Uterus (tissue), 4 donors: ENCODE measurements around the gene GLI2. TPM values are rescaled to one million over a fixed set of nuclear protein-coding genes. Genes with fewer than 3 reads are reported as not detected.

Experiments
- DNase-seq, 2 donors: peaks; one replicate each; pipeline ENCODE4 v3.0.0-alpha.2; 2019 to 2020
- H3K27ac ChIP-seq, 2 donors: fragments of 200-600 bp; sonication (generic); 1 replicate in 1 of 2; 2 replicates in 1 of 2; pipeline ENCODE4 v1.5.1; 2016 to 2018
- H3K27me3 ChIP-seq, 2 donors: fragments of 200-600 bp; sonication (generic); one replicate each; pipeline ENCODE4 v1.5.1; 2018 to 2019; ENCODE audit warnings: control low read depth in 1 of 2
- H3K36me3 ChIP-seq, 2 donors: fragments of 200-600 bp; sonication (generic); one replicate each; pipeline ENCODE4 v1.5.1; 2019; ENCODE audit warnings: control low read depth in 1 of 2
- H3K4me1 ChIP-seq, 2 donors: fragments of 200-600 bp; sonication (generic); one replicate each; pipeline ENCODE4 v1.5.1; 2018 to 2019; ENCODE audit warnings: control low read depth in 1 of 2
- H3K4me3 ChIP-seq, 2 donors: fragments of 200-600 bp; sonication (generic); 1 replicate in 1 of 2; 2 replicates in 1 of 2; pipeline ENCODE4 v1.5.1; 2018 to 2019; ENCODE audit warnings: mild to moderate bottlenecking in 1 of 2
- H3K9me3 ChIP-seq, 2 donors: fragments of 200-600 bp; sonication (generic); one replicate each; pipeline ENCODE4 v1.5.1; 2019; ENCODE audit warnings: control low read depth in 1 of 2
- POLR2A ChIP-seq, 2 donors: fragments of 450-650 bp; IDR thresholded peaks; one replicate each; pipeline ENCODE4 v1.6.1; 2016; ENCODE audit warnings: antibody characterized with exemption in 2 of 2, mild to moderate bottlenecking in 1 of 2, moderate library complexity in 1 of 2
- intact Hi-C: fragments of 100-400 bp; cut with DNase I; formaldehyde crosslinking; loops from one replicate; pipeline ENCODE4 v1.15.1; 2023; ENCODE audit warnings: low total_unique reads
- total RNA-seq, 4 donors: library from RNA; depleted of rRNA in 3 of 4; stranded (reverse); fragments of >200 nt in 3 of 4; gene quantifications; one replicate each; pipeline versions ENCODE4 v1.1.0 to v1.2.4, GENCODE V29; 2014 to 2023
- TF ChIP-seq, protein P1 (sequence below), 4 experiments: fragments of 200-600 bp in 2 of 4; fragments of 450-650 bp in 2 of 4; sonication (generic) in 2 of 4; IDR thresholded peaks; one replicate each; pipeline ENCODE4 v1.5.1; 2016 to 2019; ENCODE audit warnings: antibody characterized with exemption in 4 of 4, mild to moderate bottlenecking in 2 of 4, moderate library complexity in 1 of 4
- donor health status: DM: yes; HTN: yes; CAD: no.

The GLI2 gene
- total RNA-seq, 4 donors from 2014 or later: 2.9 to 23.6 (median 12.9) TPM

DNA sequence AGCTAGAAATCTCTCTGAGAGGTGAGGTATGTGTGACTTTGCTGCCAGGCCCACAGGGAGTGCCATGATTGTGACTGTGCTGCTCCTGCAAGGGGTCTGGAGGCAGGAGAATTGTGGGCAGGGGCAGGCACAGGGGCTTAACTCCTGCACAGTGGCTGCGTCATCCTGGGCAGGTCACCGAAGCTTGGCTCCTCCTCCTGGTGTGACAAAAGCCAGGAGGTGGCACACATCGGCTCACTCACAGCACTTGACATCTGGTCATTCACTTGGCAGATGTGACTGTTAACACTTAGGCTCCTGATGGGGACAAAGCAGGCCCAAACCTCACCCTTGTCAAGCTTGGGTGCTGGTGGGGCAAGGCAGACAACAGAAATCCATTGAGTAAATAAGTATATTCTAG, 36.4 kb upstream of the GLI2 start:
- H3K4me3 ChIP-seq: no peak overlapping the region
- no peaks in the 10 kb centered on the region for H3K27me3 ChIP-seq
- H3K4me1 ChIP-seq: no peaks in the 10 kb centered on the region
- H3K36me3 ChIP-seq: no peaks in the 10 kb centered on the region
- no peaks in the 10 kb centered on the region for H3K9me3 ChIP-seq
- DNase-seq: no peak
- H3K27ac ChIP-seq: no peak overlapping the region
- intact Hi-C loops: loop anchor here (5.0 kb wide), 1 partner anchor 373 kb away; no protein-coding TSS in a partner anchor
- no peak for TF ChIP-seq POLR2A (IDR thresholded peaks at IDR 0.05)
- TF ChIP-seq, protein P1, sequence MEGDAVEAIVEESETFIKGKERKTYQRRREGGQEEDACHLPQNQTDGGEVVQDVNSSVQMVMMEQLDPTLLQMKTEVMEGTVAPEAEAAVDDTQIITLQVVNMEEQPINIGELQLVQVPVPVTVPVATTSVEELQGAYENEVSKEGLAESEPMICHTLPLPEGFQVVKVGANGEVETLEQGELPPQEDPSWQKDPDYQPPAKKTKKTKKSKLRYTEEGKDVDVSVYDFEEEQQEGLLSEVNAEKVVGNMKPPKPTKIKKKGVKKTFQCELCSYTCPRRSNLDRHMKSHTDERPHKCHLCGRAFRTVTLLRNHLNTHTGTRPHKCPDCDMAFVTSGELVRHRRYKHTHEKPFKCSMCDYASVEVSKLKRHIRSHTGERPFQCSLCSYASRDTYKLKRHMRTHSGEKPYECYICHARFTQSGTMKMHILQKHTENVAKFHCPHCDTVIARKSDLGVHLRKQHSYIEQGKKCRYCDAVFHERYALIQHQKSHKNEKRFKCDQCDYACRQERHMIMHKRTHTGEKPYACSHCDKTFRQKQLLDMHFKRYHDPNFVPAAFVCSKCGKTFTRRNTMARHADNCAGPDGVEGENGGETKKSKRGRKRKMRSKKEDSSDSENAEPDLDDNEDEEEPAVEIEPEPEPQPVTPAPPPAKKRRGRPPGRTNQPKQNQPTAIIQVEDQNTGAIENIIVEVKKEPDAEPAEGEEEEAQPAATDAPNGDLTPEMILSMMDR (IDR thresholded peaks at IDR 0.05): no peak

DNA sequence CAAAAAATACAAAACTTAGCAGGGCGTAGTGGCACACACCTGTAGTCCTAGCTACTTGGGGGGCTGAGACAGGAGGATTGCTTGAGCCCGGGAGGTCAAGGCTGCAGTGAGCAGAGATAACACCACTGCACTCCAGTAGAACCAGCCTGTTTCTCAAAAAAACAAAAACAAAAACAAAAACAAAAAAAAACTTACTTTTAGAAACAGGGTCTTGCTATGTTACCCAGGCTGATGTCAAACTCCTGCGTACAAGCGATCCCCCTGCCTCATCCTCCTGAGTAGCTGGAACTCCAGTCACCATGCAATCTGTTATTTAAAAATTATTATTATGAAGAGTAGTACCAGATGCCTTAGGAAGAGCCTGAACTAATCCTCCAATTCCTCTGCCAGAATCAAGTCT, 35.0 kb upstream of the GLI2 start:
- no peak overlapping the region for H3K4me3 ChIP-seq
- H3K9me3 ChIP-seq: no peaks in the 10 kb centered on the region
- DNase-seq: no peak
- no peak overlapping the region for H3K27ac ChIP-seq
- no peaks in the 10 kb centered on the region for H3K36me3 ChIP-seq
- TF ChIP-seq POLR2A (IDR thresholded peaks at IDR 0.05): no peak
- TF ChIP-seq, protein P1 (IDR thresholded peaks at IDR 0.05): no peak
- H3K4me1 ChIP-seq: no peaks in the 10 kb centered on the region
- H3K27me3 ChIP-seq: no peaks in the 10 kb centered on the region
- intact Hi-C loops: no loop called here

DNA sequence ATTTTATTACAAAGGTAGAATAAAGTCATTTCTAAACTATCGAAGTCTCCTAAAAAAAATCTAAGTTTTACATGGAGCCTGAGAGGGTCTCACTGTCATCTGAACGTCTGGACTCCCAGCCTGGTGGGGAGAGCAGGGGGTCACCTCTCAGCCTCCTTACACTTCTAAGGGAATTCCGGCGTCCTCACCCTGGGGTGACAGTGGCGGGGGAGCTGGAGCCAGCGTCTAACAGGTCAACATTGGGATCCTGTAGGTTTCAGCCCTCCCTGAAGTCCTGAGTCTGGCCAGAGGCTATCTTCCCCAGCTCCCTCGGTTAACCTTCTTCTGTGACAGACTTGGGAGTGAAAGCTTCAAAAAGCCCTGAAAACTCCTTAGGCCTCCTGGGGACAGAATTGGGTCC, 34.6 kb upstream of the GLI2 start:
- Histone ChIP-seq H3K4me1 (no peaks in the 10 kb centered on the region), H3K27me3 (no peaks in the 10 kb centered on the region), H3K27ac (no peak overlapping the region), H3K9me3 (no peaks in the 10 kb centered on the region), H3K36me3 (no peaks in the 10 kb centered on the region), H3K4me3 (no peak overlapping the region)
- TF ChIP-seq, protein P1 (IDR thresholded peaks at IDR 0.05): no peak
- TF ChIP-seq POLR2A (IDR thresholded peaks at IDR 0.05): no peak
- no peak for DNase-seq
- intact Hi-C loops: no loop called here

DNA sequence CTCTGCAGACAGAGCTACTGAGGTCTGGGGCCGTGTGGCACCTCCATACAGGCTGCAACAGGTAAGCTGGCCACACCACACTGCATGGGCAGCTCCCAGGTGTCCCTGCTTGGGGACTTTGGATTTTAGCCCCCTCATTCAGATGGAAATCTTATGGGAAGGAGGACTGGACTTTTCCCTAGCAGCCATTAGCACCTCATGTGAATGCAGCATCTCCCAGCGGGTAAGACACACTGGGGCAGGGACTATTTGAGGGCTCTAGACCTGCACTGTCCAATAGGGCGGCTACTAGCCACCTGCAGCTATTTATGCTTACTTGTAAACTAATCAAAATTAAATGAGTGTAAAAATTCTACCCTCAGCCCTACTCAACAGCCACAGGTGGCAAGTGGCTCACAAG, 34.2 kb upstream of the GLI2 start:
- H3K27me3 ChIP-seq: no peaks in the 10 kb centered on the region
- intact Hi-C loops: no loop called here
- no peak overlapping the region for H3K27ac ChIP-seq
- no peak for TF ChIP-seq POLR2A (IDR thresholded peaks at IDR 0.05)
- TF ChIP-seq, protein P1 (IDR thresholded peaks at IDR 0.05): no peak
- H3K36me3 ChIP-seq: no peaks in the 10 kb centered on the region
- no peak for DNase-seq
- H3K4me1 ChIP-seq: no peaks in the 10 kb centered on the region
- no peaks in the 10 kb centered on the region for H3K9me3 ChIP-seq
- no peak overlapping the region for H3K4me3 ChIP-seq

DNA sequence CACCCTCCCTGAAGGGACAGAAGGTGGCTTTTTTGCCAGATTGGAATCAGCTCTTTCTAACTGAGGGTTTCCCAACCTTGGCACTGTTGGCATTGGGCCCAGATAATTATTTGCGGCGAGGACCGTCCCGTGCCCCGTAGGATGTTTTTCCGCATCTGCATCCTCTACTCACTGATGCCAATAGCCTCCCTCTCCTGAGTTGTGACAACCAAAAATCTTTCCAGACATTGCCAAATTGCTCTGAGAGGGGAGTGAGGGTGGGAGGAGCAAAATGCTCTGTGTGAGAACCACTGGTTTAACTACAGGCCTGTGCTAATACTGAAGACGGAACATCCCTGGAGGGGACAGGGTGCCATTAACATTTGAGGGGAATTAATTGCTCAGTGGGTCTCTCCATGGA, 33.6 kb upstream of the GLI2 start:
- Histone ChIP-seq H3K4me1 (no peaks in the 10 kb centered on the region), H3K27me3 (no peaks in the 10 kb centered on the region), H3K36me3 (no peaks in the 10 kb centered on the region), H3K4me3 (no peak overlapping the region), H3K9me3 (no peaks in the 10 kb centered on the region), H3K27ac (no peak overlapping the region)
- DNase-seq: no peak
- intact Hi-C loops: no loop called here
- no peak for TF ChIP-seq POLR2A (IDR thresholded peaks at IDR 0.05)
- TF ChIP-seq, protein P1 (IDR thresholded peaks at IDR 0.05): no peak
